SH-SY5Y (cell line): ENCODE measurements around the gene CEP44.

ENCODE experiments used
- GATA2 ChIP-seq: IDR thresholded peaks from 2 replicates; pipeline ENCODE4 v1.6.1; 2011; ENCODE audit warnings: mild to moderate bottlenecking, low read depth, low read length
- GATA3 ChIP-seq: IDR thresholded peaks from 2 replicates; pipeline ENCODE4 v1.6.1; 2011; ENCODE audit warnings: low read depth, mild to moderate bottlenecking, low read length, moderate library complexity

- no peak for TF ChIP-seq GATA3
- no peak for TF ChIP-seq GATA2
Measured at GRCh38 chr4:174248407-174248806, 35.3 kb upstream of the CEP44 start.
